ENCODE results near the gene TP53BP2.
"Not testable (repeated sequence)": the region's sequence is repeated elsewhere in the genome, so short reads cannot be mapped to it uniquely, and the experiment has no call there.

GRCh38 chr1:223889319-223889718, 43.6 kb upstream of the TP53BP2 start:
- not testable (repeated sequence) for TF ChIP-seq POLR2AphosphoS5 (IDR thresholded peaks at IDR 0.05; ENCODE audit: low read depth); REST (IDR thresholded peaks at IDR 0.05; ENCODE audit: insufficient replicate concordance, low read depth); SPI1 (IDR thresholded peaks at IDR 0.05; ENCODE audit: borderline replicate concordance, low read depth)
- TF ChIP-seq, protein P1, sequence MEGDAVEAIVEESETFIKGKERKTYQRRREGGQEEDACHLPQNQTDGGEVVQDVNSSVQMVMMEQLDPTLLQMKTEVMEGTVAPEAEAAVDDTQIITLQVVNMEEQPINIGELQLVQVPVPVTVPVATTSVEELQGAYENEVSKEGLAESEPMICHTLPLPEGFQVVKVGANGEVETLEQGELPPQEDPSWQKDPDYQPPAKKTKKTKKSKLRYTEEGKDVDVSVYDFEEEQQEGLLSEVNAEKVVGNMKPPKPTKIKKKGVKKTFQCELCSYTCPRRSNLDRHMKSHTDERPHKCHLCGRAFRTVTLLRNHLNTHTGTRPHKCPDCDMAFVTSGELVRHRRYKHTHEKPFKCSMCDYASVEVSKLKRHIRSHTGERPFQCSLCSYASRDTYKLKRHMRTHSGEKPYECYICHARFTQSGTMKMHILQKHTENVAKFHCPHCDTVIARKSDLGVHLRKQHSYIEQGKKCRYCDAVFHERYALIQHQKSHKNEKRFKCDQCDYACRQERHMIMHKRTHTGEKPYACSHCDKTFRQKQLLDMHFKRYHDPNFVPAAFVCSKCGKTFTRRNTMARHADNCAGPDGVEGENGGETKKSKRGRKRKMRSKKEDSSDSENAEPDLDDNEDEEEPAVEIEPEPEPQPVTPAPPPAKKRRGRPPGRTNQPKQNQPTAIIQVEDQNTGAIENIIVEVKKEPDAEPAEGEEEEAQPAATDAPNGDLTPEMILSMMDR (IDR thresholded peaks at IDR 0.05; ENCODE audit: insufficient read depth, low read length): not testable (repeated sequence)
